A549 (cell line): ENCODE data around the gene SLC6A3.

Source experiments
- E2F6 ChIP-seq: IDR thresholded peaks from 2 replicates; pipeline ENCODE4 v1.6.1; 2012; ENCODE audit warnings: low read depth, borderline replicate concordance
- POLR2A ChIP-seq: IDR thresholded peaks from 2 replicates; pipeline ENCODE4 v1.6.1; 2012; ENCODE audit warnings: mild to moderate bottlenecking, low read length

GRCh38 chr5:1343931-1344901 lies 101.0 kb downstream of the SLC6A3 start:
- TF ChIP-seq POLR2A (no peak), E2F6 (no peak)
